ENCODE results near the gene F7. TPM values are rescaled to one million over a fixed set of nuclear protein-coding genes. Genes with fewer than 3 reads are reported as not detected.

Gene F7
- total and polyA plus RNA-seq, 4 donors, result 0.04 to 0.26 (median 0.14) TPM

DNA sequence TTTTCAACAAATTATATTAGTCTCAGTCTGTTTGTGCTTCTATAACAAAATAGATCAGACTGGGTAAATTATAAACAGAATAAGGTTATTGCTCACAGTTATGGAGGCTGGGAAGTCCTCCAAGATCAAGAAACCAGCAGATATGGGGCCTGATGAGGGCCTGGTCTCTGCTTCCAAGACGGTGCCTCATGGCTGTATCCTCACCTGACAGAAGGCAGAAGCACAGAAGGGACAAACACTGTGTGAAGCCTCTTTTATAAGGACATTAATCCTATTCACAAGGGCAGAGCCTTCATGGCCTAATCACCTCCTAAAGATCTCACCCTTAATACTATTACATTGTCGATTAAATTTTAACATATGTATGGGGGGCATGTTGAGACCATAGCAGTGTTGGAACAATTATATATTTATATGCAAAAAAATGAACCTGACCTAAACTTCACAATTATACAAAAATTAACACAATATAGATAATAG, 29.7 kb downstream of the F7 start:
- TF ChIP-seq, protein P1, sequence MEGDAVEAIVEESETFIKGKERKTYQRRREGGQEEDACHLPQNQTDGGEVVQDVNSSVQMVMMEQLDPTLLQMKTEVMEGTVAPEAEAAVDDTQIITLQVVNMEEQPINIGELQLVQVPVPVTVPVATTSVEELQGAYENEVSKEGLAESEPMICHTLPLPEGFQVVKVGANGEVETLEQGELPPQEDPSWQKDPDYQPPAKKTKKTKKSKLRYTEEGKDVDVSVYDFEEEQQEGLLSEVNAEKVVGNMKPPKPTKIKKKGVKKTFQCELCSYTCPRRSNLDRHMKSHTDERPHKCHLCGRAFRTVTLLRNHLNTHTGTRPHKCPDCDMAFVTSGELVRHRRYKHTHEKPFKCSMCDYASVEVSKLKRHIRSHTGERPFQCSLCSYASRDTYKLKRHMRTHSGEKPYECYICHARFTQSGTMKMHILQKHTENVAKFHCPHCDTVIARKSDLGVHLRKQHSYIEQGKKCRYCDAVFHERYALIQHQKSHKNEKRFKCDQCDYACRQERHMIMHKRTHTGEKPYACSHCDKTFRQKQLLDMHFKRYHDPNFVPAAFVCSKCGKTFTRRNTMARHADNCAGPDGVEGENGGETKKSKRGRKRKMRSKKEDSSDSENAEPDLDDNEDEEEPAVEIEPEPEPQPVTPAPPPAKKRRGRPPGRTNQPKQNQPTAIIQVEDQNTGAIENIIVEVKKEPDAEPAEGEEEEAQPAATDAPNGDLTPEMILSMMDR (IDR thresholded peaks at IDR 0.05; ENCODE audit: control extremely low read depth, extremely low read depth), result no peak
- Histone ChIP-seq H3K9ac (ENCODE audit: insufficient read depth in 1 of 2, low read length in 2 of 2) (no peak overlapping the region), H3K4me1 (ENCODE audit: control insufficient read depth in 5 of 5, insufficient read depth in 5 of 5, low read length in 5 of 5) (peaks cover 0 to 2% (median 0%) of the 10 kb centered on the region in 5 donors), H3K27ac (ENCODE audit: low read depth in 1 of 2, low read length in 1 of 2) (no peak overlapping the region), H3K9me3 (ENCODE audit: control insufficient read depth in 4 of 4, insufficient read depth in 3 of 4, low read length in 3 of 4) (no peaks in the 10 kb centered on the region), H3K4me3 (no peak overlapping the region), H3K36me3 (ENCODE audit: control insufficient read depth in 4 of 4, insufficient read depth in 4 of 4, low read length in 4 of 4) (peaks cover 0 to 3% (median 0%) of the 10 kb centered on the region in 4 donors), H3K27me3 (ENCODE audit: control insufficient read depth in 3 of 3, insufficient read depth in 3 of 3, low read length in 2 of 3) (peaks cover 0 to 2% (median 0%) of the 10 kb centered on the region in 3 donors)
- WGBS, 2 donors, result 89 to 91% methylated on average over 2 of the region's 2 CpGs
- no peak for DNase-seq
- no peak for ATAC-seq (ENCODE audit: insufficient read depth, low FRiP score)

DNA sequence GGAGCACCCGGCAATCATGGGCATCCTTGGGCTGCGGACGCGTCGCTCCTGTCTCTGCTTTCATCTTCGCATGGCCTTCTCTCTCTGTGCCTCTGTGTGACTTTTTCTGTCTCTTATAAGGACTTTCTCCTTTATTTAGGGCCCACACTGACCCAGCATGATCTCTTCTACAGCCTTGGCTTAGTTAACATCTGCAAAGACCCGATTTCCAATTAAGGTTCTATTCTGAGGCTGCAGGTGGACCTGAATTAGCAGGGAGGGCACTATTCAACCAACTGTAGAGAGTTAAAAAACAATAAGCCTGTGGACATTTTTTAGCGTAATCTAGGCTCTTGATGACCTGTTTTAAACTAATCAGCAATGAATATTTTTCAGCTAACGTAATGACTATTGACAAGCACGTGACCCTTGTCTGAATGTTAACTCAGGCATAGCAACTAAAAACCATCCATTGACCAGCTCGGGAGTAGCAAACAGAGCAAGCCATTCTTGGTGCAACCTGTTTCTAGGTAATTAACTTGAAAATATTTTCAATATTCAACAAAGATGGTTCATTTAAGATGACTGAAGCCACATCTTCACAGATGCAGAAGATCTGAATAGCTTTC, 32.2 kb downstream of the F7 start:
- 84 to 89% methylated on average over 11 of the region's 11 CpGs for WGBS, 2 donors
- DNase-seq (peak in 1 of 3 donors; percentile 7), ATAC-seq (ENCODE audit: insufficient read depth, low FRiP score) (no peak)
- H3K4me1 ChIP-seq (ENCODE audit: control insufficient read depth in 5 of 5, insufficient read depth in 5 of 5, low read length in 5 of 5), result peaks cover 0 to 2% (median 0%) of the 10 kb centered on the region in 5 donors
- peaks cover 0 to 2% (median 0%) of the 10 kb centered on the region in 4 donors for H3K36me3 ChIP-seq (ENCODE audit: control insufficient read depth in 4 of 4, insufficient read depth in 4 of 4, low read length in 4 of 4)
- H3K9ac ChIP-seq (ENCODE audit: insufficient read depth in 1 of 2, low read length in 2 of 2), result no peak overlapping the region
- TF ChIP-seq, protein P1 (IDR thresholded peaks at IDR 0.05; ENCODE audit: control extremely low read depth, extremely low read depth), result no peak
- H3K27ac ChIP-seq (ENCODE audit: low read depth in 1 of 2, low read length in 1 of 2), result no peak overlapping the region
- no peaks in the 10 kb centered on the region for H3K9me3 ChIP-seq (ENCODE audit: control insufficient read depth in 4 of 4, insufficient read depth in 3 of 4, low read length in 3 of 4)
- H3K27me3 ChIP-seq (ENCODE audit: control insufficient read depth in 3 of 3, insufficient read depth in 3 of 3, low read length in 2 of 3), result no peaks in the 10 kb centered on the region
- no peak overlapping the region for H3K4me3 ChIP-seq

DNA sequence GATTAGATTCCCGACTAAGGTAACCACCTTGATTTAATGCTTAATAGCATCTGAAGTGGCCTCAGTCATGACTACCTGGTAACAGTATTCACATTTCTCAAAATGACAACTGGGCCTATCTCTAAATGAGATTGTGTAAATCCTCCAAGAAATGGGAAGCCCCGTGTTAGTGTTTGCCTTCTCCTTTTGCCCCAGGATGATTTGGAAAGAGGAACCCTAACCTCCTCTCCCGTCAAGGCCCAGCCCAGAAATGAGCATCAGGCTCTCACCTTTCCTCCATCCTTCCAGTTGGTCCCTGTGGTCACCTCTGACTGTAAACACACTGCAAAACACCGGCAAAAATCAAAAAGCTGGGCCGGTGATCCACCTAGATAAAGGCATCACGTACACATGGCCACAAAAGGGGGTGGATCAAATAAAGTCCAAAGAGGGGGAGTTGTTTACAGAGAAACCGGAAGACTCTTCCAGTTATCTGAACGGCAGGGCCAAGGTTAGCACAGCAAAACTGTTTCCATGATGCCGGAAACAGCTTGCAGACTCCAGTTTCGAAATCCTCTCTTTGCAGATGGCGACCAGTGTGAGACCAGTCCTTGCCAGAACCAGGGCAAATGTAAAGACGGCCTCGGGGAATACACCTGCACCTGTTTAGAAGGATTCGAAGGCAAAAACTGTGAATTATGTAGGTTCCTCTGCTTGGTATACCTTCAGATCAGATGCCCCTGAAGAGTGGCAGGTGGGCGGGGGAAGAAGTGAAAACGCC, 33.4 kb downstream of the F7 start:
- ATAC-seq (ENCODE audit: insufficient read depth, low FRiP score) (no peak), DNase-seq (peak in 2 of 3 donors; percentile 24 to 49)
- Histone ChIP-seq H3K9ac (ENCODE audit: insufficient read depth in 1 of 2, low read length in 2 of 2) (no peak overlapping the region), H3K9me3 (ENCODE audit: control insufficient read depth in 4 of 4, insufficient read depth in 3 of 4, low read length in 3 of 4) (no peaks in the 10 kb centered on the region), H3K4me3 (no peak overlapping the region), H3K4me1 (ENCODE audit: control insufficient read depth in 5 of 5, insufficient read depth in 5 of 5, low read length in 5 of 5) (peaks cover 0 to 2% (median 0%) of the 10 kb centered on the region in 5 donors), H3K27me3 (ENCODE audit: control insufficient read depth in 3 of 3, insufficient read depth in 3 of 3, low read length in 2 of 3) (no peaks in the 10 kb centered on the region), H3K36me3 (ENCODE audit: control insufficient read depth in 4 of 4, insufficient read depth in 4 of 4, low read length in 4 of 4) (peaks cover 0 to 2% (median 0%) of the 10 kb centered on the region in 4 donors), H3K27ac (ENCODE audit: low read depth in 1 of 2, low read length in 1 of 2) (no peak overlapping the region)
- 68 to 69% methylated on average over 16 of the region's 16 CpGs for WGBS, 2 donors
- TF ChIP-seq, protein P1 (IDR thresholded peaks at IDR 0.05; ENCODE audit: control extremely low read depth, extremely low read depth), result no peak
